Thyroid gland (tissue), 4 donors: ENCODE data around the gene CCDC187.

Source experiments
- CTCF ChIP-seq, 6 experiments: fragments of 200-600 bp in 3 of 6; fragments of 450-650 bp in 3 of 6; sonication (generic) in 3 of 6; IDR thresholded peaks; one replicate each; pipeline ENCODE4 v1.5.1; 2016 to 2019; ENCODE audit warnings: antibody characterized with exemption in 6 of 6, mild to moderate bottlenecking in 2 of 6, inconsistent platforms in 1 of 6, moderate library complexity in 1 of 6
- POLR2A ChIP-seq, 2 donors: fragments of 450-650 bp; IDR thresholded peaks; one replicate each; pipeline ENCODE4 v1.6.1; 2017; ENCODE audit warnings: antibody characterized with exemption in 2 of 2, mild to moderate bottlenecking in 2 of 2, moderate library complexity in 1 of 2

- TF ChIP-seq POLR2A (IDR thresholded peaks at IDR 0.05), result no peak
- no peak for TF ChIP-seq CTCF (IDR thresholded peaks at IDR 0.05)
Observed at GRCh38 chr9:136254381-136255165, 49.3 kb downstream of the CCDC187 start.
